ENCODE data around the gene POLD2. TPM values are rescaled to one million over a fixed set of nuclear protein-coding genes. Genes with fewer than 3 reads are reported as not detected.
A peak's percentile ranks its signal among the peaks of the same experiment; 100 is the strongest.

The POLD2 gene
- total and polyA plus RNA-seq, 8 donors, result 68.3 to 116 (median 111) TPM

GRCh38 chr7:44145969-44146911 is 22.9 kb upstream of the POLD2 start:
- no peak overlapping the region for H3K27ac ChIP-seq
- intact Hi-C loops (cut with DNase I), result no loop called here

DNA sequence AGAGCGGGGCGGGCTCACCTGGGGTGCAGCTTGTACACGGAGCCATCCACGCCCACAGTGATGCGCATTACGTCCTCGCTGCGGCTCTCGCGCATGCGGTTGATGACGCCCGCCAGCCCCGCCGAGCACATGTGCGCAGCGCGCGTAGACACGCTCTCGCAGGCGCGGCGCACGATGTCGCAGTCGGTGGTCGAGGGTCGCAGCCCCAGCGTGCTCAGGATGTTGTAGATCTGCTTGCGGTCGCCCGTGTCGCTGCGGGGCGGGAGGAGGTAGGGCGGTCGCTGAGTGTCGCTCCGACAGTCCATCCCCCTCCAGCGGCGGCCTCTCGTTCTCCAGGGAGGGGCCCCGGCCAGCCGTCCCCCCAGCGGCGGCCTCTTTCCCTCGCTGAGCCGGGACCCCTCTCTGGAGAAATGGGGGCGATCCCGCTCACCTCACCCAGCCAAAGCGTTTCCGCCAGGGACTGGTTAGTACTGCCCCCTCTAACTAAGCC is 22.2 kb upstream of the POLD2 start:
- H3K4me3 ChIP-seq, result peak overlapping the region in 1 of 2 donors; percentile 28
- peak in 2 of 4 donors; percentile 27 to 40 for DNase-seq
- intact Hi-C loops (cut with DNase I), result no loop called here
- peaks cover 11 to 14% of the 10 kb centered on the region in 2 donors for H3K4me1 ChIP-seq
- H3K36me3 ChIP-seq, result no peaks in the 10 kb centered on the region
- H3K27me3 ChIP-seq, result peaks cover 12 to 66% of the 10 kb centered on the region in 2 donors
- no peaks in the 10 kb centered on the region for H3K9me3 ChIP-seq
- H3K27ac ChIP-seq, result no peak overlapping the region
- peak; percentile 21 for ATAC-seq
- TF ChIP-seq, protein P1, sequence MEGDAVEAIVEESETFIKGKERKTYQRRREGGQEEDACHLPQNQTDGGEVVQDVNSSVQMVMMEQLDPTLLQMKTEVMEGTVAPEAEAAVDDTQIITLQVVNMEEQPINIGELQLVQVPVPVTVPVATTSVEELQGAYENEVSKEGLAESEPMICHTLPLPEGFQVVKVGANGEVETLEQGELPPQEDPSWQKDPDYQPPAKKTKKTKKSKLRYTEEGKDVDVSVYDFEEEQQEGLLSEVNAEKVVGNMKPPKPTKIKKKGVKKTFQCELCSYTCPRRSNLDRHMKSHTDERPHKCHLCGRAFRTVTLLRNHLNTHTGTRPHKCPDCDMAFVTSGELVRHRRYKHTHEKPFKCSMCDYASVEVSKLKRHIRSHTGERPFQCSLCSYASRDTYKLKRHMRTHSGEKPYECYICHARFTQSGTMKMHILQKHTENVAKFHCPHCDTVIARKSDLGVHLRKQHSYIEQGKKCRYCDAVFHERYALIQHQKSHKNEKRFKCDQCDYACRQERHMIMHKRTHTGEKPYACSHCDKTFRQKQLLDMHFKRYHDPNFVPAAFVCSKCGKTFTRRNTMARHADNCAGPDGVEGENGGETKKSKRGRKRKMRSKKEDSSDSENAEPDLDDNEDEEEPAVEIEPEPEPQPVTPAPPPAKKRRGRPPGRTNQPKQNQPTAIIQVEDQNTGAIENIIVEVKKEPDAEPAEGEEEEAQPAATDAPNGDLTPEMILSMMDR (IDR thresholded peaks at IDR 0.05), result no peak

More at GRCh38 chr7:44145969-44146911, 22.9 kb upstream of the POLD2 start:
- ATAC-seq, result peak; percentile 92
- Histone ChIP-seq H3K36me3 (no peaks in the 10 kb centered on the region), H3K9me3 (no peaks in the 10 kb centered on the region), H3K4me3 (peak overlapping the region in 1 of 2 donors; percentile 28), H3K27me3 (peaks cover 12 to 66% of the 10 kb centered on the region in 2 donors), H3K4me1 (peaks cover 11 to 14% of the 10 kb centered on the region in 2 donors)
- TF ChIP-seq, protein P1 (IDR thresholded peaks at IDR 0.05), result no peak
- peak; percentile 54 to 91 (median 80) for DNase-seq

- DNase-seq (peak in 1 of 4 donors; percentile 29), ATAC-seq (no peak)
- H3K27me3 ChIP-seq, result peaks cover 12 to 66% of the 10 kb centered on the region in 2 donors
- no peak overlapping the region for H3K27ac ChIP-seq
- TF ChIP-seq, protein P1 (IDR thresholded peaks at IDR 0.05), result no peak
- no peaks in the 10 kb centered on the region for H3K9me3 ChIP-seq
- H3K4me3 ChIP-seq, result no peak overlapping the region
- intact Hi-C loops (cut with DNase I), result no loop called here
- H3K4me1 ChIP-seq, result peaks cover 11 to 14% of the 10 kb centered on the region in 2 donors
- H3K36me3 ChIP-seq, result no peaks in the 10 kb centered on the region
Measured at GRCh38 chr7:44144968-44145478, 21.7 kb upstream of the POLD2 start.

DNA sequence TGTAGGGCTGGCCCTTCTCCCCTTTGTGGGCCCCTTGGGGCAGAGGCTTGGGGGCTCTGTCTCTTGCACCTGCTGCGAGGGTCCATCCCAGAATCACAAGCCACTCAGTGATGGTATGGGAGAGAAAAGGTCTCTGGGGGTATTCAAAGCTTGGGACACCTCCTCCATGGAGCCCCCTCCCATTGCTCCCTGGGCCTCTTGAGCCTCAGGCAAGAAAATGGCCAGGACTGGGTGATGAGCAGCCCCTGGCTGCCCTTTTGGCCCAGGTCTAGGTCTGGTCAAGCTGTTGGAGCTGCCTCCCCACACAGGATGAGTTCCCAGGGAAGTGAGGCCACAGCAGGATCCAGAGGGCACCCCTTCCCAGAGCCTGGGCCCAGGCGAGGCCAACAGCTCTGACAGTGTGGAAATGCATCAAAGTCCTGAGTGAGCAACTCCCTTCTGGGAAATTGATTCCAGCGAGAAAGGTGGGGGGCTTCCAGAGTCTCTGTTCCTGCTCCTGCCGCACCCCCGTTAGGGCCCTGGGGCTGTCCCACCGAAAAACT is 21.1 kb upstream of the POLD2 start:
- Histone ChIP-seq H3K4me3 (no peak overlapping the region), H3K36me3 (no peaks in the 10 kb centered on the region), H3K4me1 (peaks cover 11 to 14% of the 10 kb centered on the region in 2 donors), H3K9me3 (no peaks in the 10 kb centered on the region), H3K27me3 (peaks cover 12 to 66% of the 10 kb centered on the region in 2 donors), H3K27ac (no peak overlapping the region)
- peak in 1 of 4 donors; percentile 12 for DNase-seq
- intact Hi-C loops (cut with DNase I), result no loop called here
- TF ChIP-seq, protein P1 (IDR thresholded peaks at IDR 0.05), result no peak
- ATAC-seq, result no peak

Measured in left lung (tissue), 10 donors.